IMR-90 (cell line): Measurements from ENCODE around the gene PTPRK. TPM values are rescaled to one million over a fixed set of nuclear protein-coding genes. Genes with fewer than 3 reads are reported as not detected.

Source experiments
- ATAC-seq: fragments of 200-7000 bp; cut with Tn5 transposase; 2 replicates; pipeline ENCODE4 v1.9.1; 2020; ENCODE audit warnings: low read depth, mild to moderate bottlenecking, moderate library complexity
- BruUV-seq: library from RNA; stranded (reverse); fragments of 400-500 nt; replicated peaks from 2 replicates; lab custom pipeline; 2021; lab: Mats Ljungman, UMichigan
- CTCF ChIA-PET: fragments of 300-600 bp; formaldehyde crosslinking; extraction: SDS; loops from one replicate; lab custom pipeline; 2021; ENCODE audit warnings: antibody characterized with exemption; lab: Yijun Ruan, JAX
- POLR2A ChIA-PET: fragments of 300-600 bp; sonication (Branson Sonifier 250); formaldehyde crosslinking; loops from one replicate; lab custom pipeline; 2022; ENCODE audit warnings: antibody characterized with exemption; ENCODE audit not compliant: unreplicated experiment; lab: Charles Lee
- DNase-seq: peaks from one replicate; pipeline ENCODE4 v3.0.0; 2013
- H2AFZ ChIP-seq: replicated peaks from 2 replicates; pipeline ENCODE3; 2013; ENCODE audit warnings: low read length, mild to moderate bottlenecking; ENCODE audit not compliant: poor library complexity
- H2AK5ac ChIP-seq: 2 replicates; pipeline ENCODE4 v1.6.1; 2013; ENCODE audit warnings: low read depth, low read length, inconsistent platforms
- H2AK9ac ChIP-seq: replicated peaks from 2 replicates; pipeline ENCODE3; 2013; ENCODE audit warnings: mild to moderate bottlenecking, low read depth, low read length, moderate library complexity; ENCODE audit not compliant: poor library complexity
- H2BK120ac ChIP-seq: 2 replicates; pipeline ENCODE4 v1.6.1; 2013; ENCODE audit warnings: low read depth, low read length, inconsistent platforms
- H2BK15ac ChIP-seq: 3 replicates; pipeline ENCODE4 v1.6.1; 2013; ENCODE audit warnings: low read depth, low read length, inconsistent platforms
- H2BK20ac ChIP-seq: 2 replicates; pipeline ENCODE4 v1.6.1; 2013; ENCODE audit warnings: low read depth, mild to moderate bottlenecking, inconsistent platforms, low read length, moderate library complexity
- H2BK5ac ChIP-seq: 2 replicates; pipeline ENCODE4 v1.6.1; 2013; ENCODE audit warnings: mild to moderate bottlenecking, low read depth, low read length, inconsistent platforms; ENCODE audit not compliant: poor library complexity, severe bottlenecking
- H3K14ac ChIP-seq: replicated peaks from 2 replicates; pipeline ENCODE4 v1.6.1; 2013; ENCODE audit warnings: low read depth, low read length, inconsistent platforms
- H3K18ac ChIP-seq: 2 replicates; pipeline ENCODE4 v1.6.1; 2013; ENCODE audit warnings: low read depth, low read length, control low read depth
- H3K23ac ChIP-seq: 2 replicates; pipeline ENCODE4 v1.6.1; 2013; ENCODE audit warnings: low read depth, low read length, inconsistent platforms
- H3K27ac ChIP-seq: 2 replicates; pipeline ENCODE4 v1.5.1; 2013; ENCODE audit warnings: mild to moderate bottlenecking, control low read depth, low read length; ENCODE audit not compliant: insufficient read depth
- H3K27me3 ChIP-seq: 2 replicates; pipeline ENCODE4 v1.6.1; 2013; ENCODE audit warnings: low read length; ENCODE audit not compliant: control insufficient read depth, insufficient read depth
- H3K36me3 ChIP-seq: 2 replicates; pipeline ENCODE4 v1.6.1; 2013; ENCODE audit warnings: low read length, mixed read lengths; ENCODE audit not compliant: control insufficient read depth, insufficient read depth
- H3K4ac ChIP-seq: 2 replicates; pipeline ENCODE4 v1.6.1; 2013; ENCODE audit warnings: low read depth, low read length, inconsistent platforms
- H3K4me1 ChIP-seq: 2 replicates; pipeline ENCODE4 v1.6.1; 2013; ENCODE audit warnings: low read length, mixed read lengths; ENCODE audit not compliant: control insufficient read depth, insufficient read depth
- H3K4me2 ChIP-seq: 2 replicates; pipeline ENCODE4 v1.6.1; 2013; ENCODE audit warnings: low read depth, mild to moderate bottlenecking, control low read depth, low read length, moderate library complexity
- H3K4me3 ChIP-seq: 2 replicates; pipeline ENCODE4 v1.5.1; 2013; ENCODE audit warnings: low read depth, mild to moderate bottlenecking, control low read depth, low read length, moderate library complexity; ENCODE audit not compliant: insufficient read depth
- H3K56ac ChIP-seq: 2 replicates; pipeline ENCODE4 v1.6.1; 2013; ENCODE audit warnings: low read length, inconsistent platforms; ENCODE audit not compliant: insufficient read depth; ENCODE audit errors: extremely low read depth
- H3K79me1 ChIP-seq, 2 experiments: 2 replicates each; pipeline ENCODE4 v1.6.1; 2013; ENCODE audit warnings: low read length in 2 of 2, inconsistent platforms in 1 of 2, low read depth in 1 of 2
- H3K9ac ChIP-seq: 2 replicates; pipeline ENCODE4 v1.6.1; 2013; ENCODE audit warnings: low read depth, low read length, control low read depth
- H3K9me1 ChIP-seq: 2 replicates; pipeline ENCODE4 v1.6.1; 2013; ENCODE audit warnings: low read length, inconsistent platforms; ENCODE audit not compliant: insufficient read depth
- H3K9me3 ChIP-seq: 2 replicates; pipeline ENCODE4 v1.6.1; 2013; ENCODE audit warnings: low read length; ENCODE audit not compliant: control insufficient read depth, insufficient read depth
- H4K20me1 ChIP-seq: 2 replicates; pipeline ENCODE4 v1.6.1; 2013; ENCODE audit warnings: low read length, inconsistent platforms; ENCODE audit not compliant: insufficient read depth
- H4K5ac ChIP-seq: 2 replicates; pipeline ENCODE4 v1.6.1; 2013; ENCODE audit warnings: mild to moderate bottlenecking, low read depth, low read length, control low read depth
- H4K8ac ChIP-seq, 2 experiments: 2 replicates each; pipeline ENCODE4 v1.6.1; 2013; ENCODE audit warnings: low read depth in 2 of 2, low read length in 2 of 2, control low read depth in 1 of 2, inconsistent platforms in 1 of 2
- H4K91ac ChIP-seq: 2 replicates; pipeline ENCODE4 v1.6.1; 2013; ENCODE audit warnings: low read depth, low read length, inconsistent platforms; ENCODE audit not compliant: insufficient read depth
- BHLHE40 ChIP-seq: fragments of 150-350 bp; IDR thresholded peaks from 2 replicates; pipeline ENCODE4 v1.6.1; 2016; ENCODE audit warnings: mild to moderate bottlenecking, low read depth, low read length
- CEBPB ChIP-seq: IDR thresholded peaks from 2 replicates; pipeline ENCODE4 v1.6.1; 2012; ENCODE audit warnings: low read depth, low read length, improper control_type of control experiment
- ELK1 ChIP-seq: fragments of 150-350 bp; IDR thresholded peaks from 2 replicates; pipeline ENCODE4 v1.6.1; 2016; ENCODE audit warnings: low read depth, mild to moderate bottlenecking, low read length, moderate library complexity, borderline replicate concordance
- MAFK ChIP-seq: IDR thresholded peaks from 2 replicates; pipeline ENCODE4 v1.6.1; 2012; ENCODE audit warnings: low read depth, low read length, improper control_type of control experiment
- MAZ ChIP-seq: IDR thresholded peaks from 2 replicates; pipeline ENCODE4 v1.6.1; 2012; ENCODE audit warnings: low read depth, mild to moderate bottlenecking, low read length, improper control_type of control experiment, moderate library complexity, borderline replicate concordance
- RCOR1 ChIP-seq: IDR thresholded peaks from 2 replicates; pipeline ENCODE4 v1.6.1; 2012; ENCODE audit warnings: mild to moderate bottlenecking, low read length, improper control_type of control experiment; ENCODE audit not compliant: insufficient replicate concordance
- RFX5 ChIP-seq: IDR thresholded peaks from 2 replicates; pipeline ENCODE4 v1.8.0; 2012; ENCODE audit warnings: low read depth, mild to moderate bottlenecking, low read length, moderate library complexity
- WGBS, 2 experiments: methylation state at CpG; one replicate each; pipeline versions ENCODE4 v1.1.5 to v1.1.7; 2013; ENCODE audit warnings: missing lambda C conversion rate in 2 of 2; ENCODE audit not compliant: insufficient read length in 1 of 2; ENCODE audit errors: extremely low coverage in 2 of 2; 5-methylcytosine and 5-hydroxymethylcytosine counted together
- dilution Hi-C: fragments of 300-500 bp; cut with HindIII; formaldehyde crosslinking; loops from one replicate; pipeline ENCODE4 v1.14.3; 2018; ENCODE audit warnings: low sequenced_read_pairs; ENCODE audit not compliant: unreplicated experiment
- in situ Hi-C: fragments of 300-500 bp; cut with MboI; formaldehyde crosslinking; loops from 3 replicates; pipeline ENCODE4 v1.14.3; 2019; ENCODE audit warnings: low sequenced_read_pairs, inconsistent platforms, mixed read lengths
- intact Hi-C: fragments of 100-400 bp; cut with micrococcal nuclease; formaldehyde crosslinking; loops from 2 replicates; pipeline ENCODE4 v1.10.0; 2022
- polyA plus RNA-seq, 3 experiments: library from polyadenylated mRNA; depleted of rRNA; stranded (reverse); fragments of >200 nt; gene quantifications; 2 replicates each; pipeline ENCODE4 v1.2.3, GENCODE V29; 2012; ENCODE audit warnings: low replicate concordance in 1 of 3
- total RNA-seq: library from RNA; depleted of rRNA; stranded (reverse); fragments of >200 nt; gene quantifications from 2 replicates; pipeline ENCODE4 v1.2.3, GENCODE V29; 2012

PTPRK gene
- total and polyA plus RNA-seq, 2 of the 4 experiments (the other 2 are of a cell fraction), result 18.0 to 80.8 TPM

GRCh38 chr6:128311944-128312570 is 208.3 kb downstream of the PTPRK start:
- H2BK20ac ChIP-seq, result no peak overlapping the region
- no peak overlapping the region for H3K4me3 ChIP-seq
- H2BK15ac ChIP-seq, result no peak overlapping the region
- H3K9me3 ChIP-seq, result no peaks in the 10 kb centered on the region
- no peaks in the 10 kb centered on the region for H3K36me3 ChIP-seq
- in situ Hi-C loops, result no loop called here
- no peak overlapping the region for H3K18ac ChIP-seq
- DNase-seq (no peak), ATAC-seq (no peak)
- H3K4ac ChIP-seq, result no peak overlapping the region
- H2BK120ac ChIP-seq, result no peak overlapping the region
- H3K14ac ChIP-seq, result no peak overlapping the region
- no peak overlapping the region for H4K5ac ChIP-seq
- no TSS peak for BruUV-seq
- no peak overlapping the region for H2AFZ ChIP-seq
- no peak overlapping the region for H2AK5ac ChIP-seq
- POLR2A ChIA-PET, result no interaction called here
- 0 out of 2 replicates have a peak, but pooled peaks cover 2% of the 10 kb centered on the region for H3K9me1 ChIP-seq
- no peak overlapping the region for H3K4me2 ChIP-seq
- H4K91ac ChIP-seq, result no peak overlapping the region
- peaks cover 14% of the 10 kb centered on the region; the same call in 1 of the 2 replicates for H4K20me1 ChIP-seq
- H3K23ac ChIP-seq, result no peak overlapping the region
- dilution Hi-C loops, result no loop called here
- no peak overlapping the region for H2AK9ac ChIP-seq
- H3K27me3 ChIP-seq, result no peaks in the 10 kb centered on the region
- H2BK5ac ChIP-seq, result no peak overlapping the region
- peaks cover 13 to 51% of the 10 kb centered on the region in 2 experiments; a peak in 3 of 4 replicates for H3K79me1 ChIP-seq
- CTCF ChIA-PET, result no interaction called here
- H3K27ac ChIP-seq, result no peak overlapping the region
- TF ChIP-seq CEBPB (no peak), MAFK (no peak), RCOR1 (no peak), MAZ (no peak), RFX5 (no peak), ELK1 (no peak), BHLHE40 (no peak)
- no peak overlapping the region for H3K56ac ChIP-seq
- H3K9ac ChIP-seq, result no peak overlapping the region
- no CpG with 5 or more reads among the region's 3 CpGs for WGBS, 2 experiments
- intact Hi-C loops, result no loop called here
- no peak overlapping the region for H4K8ac ChIP-seq
- H3K4me1 ChIP-seq, result no peaks in the 10 kb centered on the region
